GM12864 (cell line): ENCODE results near the gene ZDHHC13.
"Not testable (repeated sequence)": the region's sequence is repeated elsewhere in the genome, so short reads cannot be mapped to it uniquely, and the experiment has no call there.

Experiments used
- DNase-seq: peaks from one replicate; pipeline ENCODE4 v3.0.0-alpha.2; 2011; ENCODE audit warnings: low read depth
- H3K4me3 ChIP-seq: 2 replicates; pipeline ENCODE4 v1.5.1; 2011; ENCODE audit warnings: mild to moderate bottlenecking, low read depth, low read length, control low read depth
- CTCF ChIP-seq: IDR thresholded peaks from 2 replicates; pipeline ENCODE4 v1.5.1; 2011; ENCODE audit warnings: low read depth, mild to moderate bottlenecking, moderate library complexity, low read length, control low read depth, inconsistent platforms; ENCODE audit errors: missing control alignments

The ZDHHC13 gene

GRCh38 chr11:19110295-19110694, 6.7 kb upstream of the ZDHHC13 start:
- H3K4me3 ChIP-seq = no peak overlapping the region
- TF ChIP-seq CTCF = no peak
- no peak for DNase-seq

- DNase-seq = no peak
- H3K4me3 ChIP-seq = no peak overlapping the region
- TF ChIP-seq CTCF = no peak
Observed at GRCh38 chr11:19111809-19112208, 5.2 kb upstream of the ZDHHC13 start.

- DNase-seq = peak; percentile 3
- peak overlapping the region; percentile 85; the same call in 1 of the 2 replicates for H3K4me3 ChIP-seq
- no peak for TF ChIP-seq CTCF
Observed at GRCh38 chr11:19116276-19116970, 545 bp upstream of the ZDHHC13 start.

- peak overlapping the region; percentile 85 for H3K4me3 ChIP-seq
- no peak for TF ChIP-seq CTCF
- DNase-seq = no peak
Observed at GRCh38 chr11:19117760-19118097, 761 bp downstream of the ZDHHC13 start.

- H3K4me3 ChIP-seq = no peak overlapping the region
- DNase-seq = no peak
- TF ChIP-seq CTCF = no peak
Observed at GRCh38 chr11:19121646-19122045, 4.7 kb downstream of the ZDHHC13 start.

GRCh38 chr11:19122960-19123615, 6.1 kb downstream of the ZDHHC13 start:
- H3K4me3 ChIP-seq = no peak overlapping the region
- DNase-seq = no peak
- no peak for TF ChIP-seq CTCF

GRCh38 chr11:19126562-19127325, 9.8 kb downstream of the ZDHHC13 start:
- H3K4me3 ChIP-seq, DNase-seq: not testable (repeated sequence)
